NCI-H2029 treated with DMSO at 0.1 percent for 48 hours (cell line): Measurements from ENCODE around the gene NECAB3.

Experiments
- DNase-seq: peaks from one replicate; lab custom pipeline; 2025; lab: John Stamatoyannopoulos, UW

Gene NECAB3

DNA sequence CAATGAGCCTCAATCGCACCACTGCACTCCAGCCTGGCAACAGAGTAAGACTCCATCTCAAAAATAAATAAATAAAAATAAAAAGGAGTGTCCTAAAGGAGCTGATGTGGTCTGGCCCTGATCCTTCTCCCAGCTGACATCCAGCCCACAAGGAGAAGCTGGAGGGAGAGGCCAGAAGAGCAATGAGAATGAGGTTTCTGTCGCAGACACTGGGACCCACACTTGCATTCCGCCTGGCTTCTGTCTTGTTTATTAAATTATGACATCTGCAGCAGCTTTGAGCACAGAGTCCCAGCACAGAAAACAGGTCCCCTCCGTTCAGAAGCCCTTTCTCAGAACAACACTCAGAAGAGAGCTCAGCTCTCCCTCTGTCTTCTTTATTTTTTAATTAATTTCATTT lies 22.2 kb upstream of the NECAB3 start:
- DNase-seq: no peak

DNA sequence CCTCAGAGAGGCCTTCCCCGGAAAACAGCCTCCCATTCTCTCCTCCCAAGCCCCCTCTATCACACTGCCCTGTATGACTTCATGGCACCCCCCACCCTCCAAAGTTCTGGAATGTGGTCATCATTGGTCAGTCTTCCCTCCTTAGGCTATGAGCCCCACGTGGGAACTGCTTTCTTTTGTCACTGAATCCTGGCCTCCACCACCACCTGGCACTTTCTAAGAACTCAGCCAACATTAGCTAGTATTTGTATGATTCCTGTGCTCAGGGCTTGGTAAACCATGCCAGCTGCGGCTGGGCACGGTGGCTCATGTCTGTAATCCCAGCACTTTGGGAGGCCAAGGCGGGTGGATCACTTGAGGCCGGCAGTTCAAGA lies 20.4 kb upstream of the NECAB3 start:
- no peak for DNase-seq

GRCh38 chr20:33693741-33694638 lies 19.8 kb upstream of the NECAB3 start:
- no peak for DNase-seq

- no peak for DNase-seq
Observed at GRCh38 chr20:33693289-33693688, 19.1 kb upstream of the NECAB3 start.

DNA sequence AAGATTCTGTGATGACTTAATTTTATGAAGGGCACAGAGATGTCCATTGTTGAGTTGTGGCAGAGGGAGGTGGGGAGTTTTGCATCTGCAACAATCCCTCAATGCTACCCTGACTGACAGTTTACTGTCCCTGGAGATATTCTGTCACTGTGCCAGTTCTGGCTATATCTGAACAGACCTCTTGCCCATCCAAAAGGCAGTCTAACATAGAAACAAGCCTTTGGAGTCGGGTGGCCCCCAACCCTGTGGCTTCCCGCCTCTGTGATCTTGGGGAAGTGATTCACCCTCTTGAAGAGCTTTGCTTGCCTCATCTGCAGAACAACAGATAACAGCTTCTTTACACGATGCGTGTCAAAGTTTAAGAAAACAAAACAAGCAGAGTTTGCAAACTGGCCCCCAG lies 15.7 kb upstream of the NECAB3 start:
- DNase-seq: no peak

- no peak for DNase-seq
Observed at GRCh38 chr20:33689493-33689892, 15.3 kb upstream of the NECAB3 start.

DNA sequence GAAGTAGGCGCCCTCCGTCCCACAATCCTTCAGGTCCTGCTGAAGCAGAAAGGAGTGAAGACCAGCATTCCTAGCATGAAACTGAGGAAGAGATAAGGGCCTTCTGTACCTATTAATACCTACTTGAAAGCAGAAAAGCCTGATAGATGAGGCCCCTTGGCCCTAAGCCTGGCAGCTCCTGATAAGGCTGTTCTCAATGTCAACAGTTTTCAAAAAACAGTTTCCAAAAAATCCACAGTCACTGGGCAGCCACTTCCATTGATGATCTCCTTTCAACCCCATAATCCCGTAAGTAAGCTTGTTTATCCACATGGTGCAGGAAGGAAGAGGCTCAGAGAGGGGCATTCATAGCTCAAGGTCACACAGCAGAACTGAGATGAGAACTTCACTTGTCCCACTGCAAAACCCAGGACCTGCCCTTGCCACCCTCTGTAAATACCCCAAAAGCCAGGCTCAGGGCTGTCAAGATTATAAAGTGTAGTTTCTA lies 14.8 kb upstream of the NECAB3 start:
- DNase-seq: no peak

DNA sequence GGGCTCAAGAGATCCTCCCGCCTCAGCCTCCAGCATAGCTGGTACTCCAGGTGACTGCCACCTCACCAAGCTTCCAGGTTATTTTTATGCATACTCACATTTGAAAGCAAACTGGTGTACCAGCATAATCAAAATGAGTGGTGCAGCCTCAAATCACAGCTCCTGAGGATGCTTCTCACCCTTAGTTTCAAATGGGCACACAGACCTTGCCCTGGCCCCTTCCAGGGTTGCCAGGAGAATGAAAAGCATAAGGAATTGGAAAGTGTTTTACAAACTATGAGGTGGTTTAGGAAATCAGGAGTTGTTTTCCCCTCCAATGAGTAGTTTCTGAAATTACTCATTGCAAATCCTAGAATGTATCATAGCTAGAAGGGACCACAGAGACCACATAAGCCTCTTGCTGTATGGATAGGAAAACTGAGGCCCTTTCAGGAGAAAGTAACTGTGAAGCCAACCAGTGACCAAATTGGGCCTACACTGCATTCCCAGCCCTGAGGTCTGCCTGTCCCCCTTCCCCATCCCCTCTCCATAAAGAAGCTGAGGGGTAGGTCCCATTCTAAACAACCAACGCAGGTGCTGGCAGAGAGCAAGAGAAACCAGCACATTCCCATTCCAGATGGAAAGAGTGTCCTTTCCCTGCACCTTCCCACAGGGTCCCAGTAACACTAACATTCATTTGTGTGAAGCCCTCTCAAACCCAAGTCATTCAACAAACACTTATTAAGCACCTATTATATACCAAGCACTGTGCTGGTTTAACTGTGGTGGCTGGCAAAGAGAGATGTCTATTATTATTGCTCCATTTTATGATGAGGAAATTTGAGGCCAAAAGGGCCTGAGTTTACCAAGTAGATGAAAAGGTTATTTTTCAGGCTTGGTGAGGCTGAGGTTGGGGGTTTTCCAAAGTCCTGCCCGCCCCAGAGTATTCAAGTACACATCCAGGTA lies 14.0 kb upstream of the NECAB3 start:
- DNase-seq: no peak

DNA sequence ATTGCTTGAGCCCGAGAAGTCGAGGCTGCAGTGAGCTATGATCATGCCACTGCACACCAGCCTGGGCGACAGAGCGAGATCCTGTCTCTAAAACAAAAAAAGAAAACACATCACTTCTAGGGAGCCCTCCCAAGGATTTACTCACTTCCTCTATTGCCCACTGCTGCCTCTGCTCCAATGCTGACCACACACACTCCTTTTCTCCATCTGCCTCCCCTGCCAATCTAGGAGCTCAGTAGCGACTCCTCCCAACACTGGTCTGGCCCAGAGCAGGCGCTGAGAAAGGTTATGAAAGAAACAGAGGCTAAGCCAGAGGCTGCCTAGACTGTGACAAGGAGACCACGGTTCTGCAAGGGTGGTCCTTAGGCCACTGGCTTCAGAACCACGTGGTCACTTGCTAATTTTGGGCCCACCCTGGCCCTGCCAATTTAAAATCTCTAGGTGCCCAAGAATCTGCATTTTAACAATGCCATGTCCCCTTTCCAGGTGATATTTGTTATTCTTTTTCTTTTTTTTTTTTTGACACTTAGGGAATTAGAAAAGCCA lies 13.2 kb upstream of the NECAB3 start:
- DNase-seq: no peak

DNA sequence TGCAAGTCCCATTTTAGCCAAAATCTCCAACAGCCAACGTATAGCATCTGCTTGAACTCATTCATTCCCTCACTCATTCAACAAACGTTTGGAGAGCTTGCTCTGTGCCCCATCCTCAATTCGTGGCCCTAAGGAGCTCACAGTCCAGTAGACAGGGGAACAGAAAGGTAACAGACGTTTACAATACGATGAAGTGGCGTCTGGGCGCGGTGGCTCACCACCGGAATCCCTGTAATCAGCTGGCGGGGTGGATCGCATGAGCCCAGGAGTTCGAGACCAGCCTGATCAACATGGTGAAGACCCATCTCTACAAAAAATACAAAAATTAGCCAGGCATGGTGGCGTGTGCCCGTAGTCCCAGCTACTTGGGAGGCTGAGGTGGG lies 12.7 kb upstream of the NECAB3 start:
- DNase-seq: no peak

GRCh38 chr20:33686100-33686983 lies 12.1 kb upstream of the NECAB3 start, which contains the start of gene E2F1:
Gene E2F1 (minus strand): TSS chr20:33686385. CDS start chr20:33686264, 121 bp downstream.
- peak; percentile 72 for DNase-seq

GRCh38 chr20:33685328-33686099 lies 11.3 kb upstream of the NECAB3 start:
- DNase-seq: no peak

GRCh38 chr20:33684533-33685327 lies 10.5 kb upstream of the NECAB3 start:
- DNase-seq: no peak

DNA sequence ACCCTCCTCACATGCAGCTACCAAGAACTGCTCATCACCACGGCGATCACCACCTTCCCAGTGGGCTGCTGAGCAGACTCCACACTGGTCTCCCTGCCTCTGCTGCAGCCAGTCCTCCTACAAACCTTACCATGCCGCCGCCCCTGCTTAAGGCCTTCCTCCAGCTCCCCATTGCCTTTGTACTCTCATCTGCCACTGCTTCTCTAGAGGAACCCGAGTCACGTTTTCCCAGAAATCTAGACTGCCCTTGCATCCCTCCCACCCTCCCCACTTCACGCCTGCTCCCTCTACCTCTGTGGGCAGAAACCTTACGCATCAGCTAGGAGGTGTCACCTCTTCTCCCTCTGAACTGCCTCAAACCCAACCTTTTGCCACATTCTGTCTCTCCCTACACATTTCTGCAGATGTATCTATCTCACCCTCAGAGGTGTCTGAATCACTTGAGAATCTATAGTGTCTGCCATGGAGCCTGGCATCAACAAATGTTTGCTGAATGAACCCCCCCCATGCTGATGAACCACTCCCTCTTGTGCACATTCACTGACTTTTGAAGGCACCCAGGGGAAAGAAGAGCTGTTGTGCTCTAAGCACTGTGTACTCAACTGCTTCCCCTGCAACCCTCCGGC lies 7.6 kb upstream of the NECAB3 start:
- no peak for DNase-seq

GRCh38 chr20:33681288-33681687 lies 7.1 kb upstream of the NECAB3 start:
- DNase-seq: no peak

- no peak for DNase-seq
Observed at GRCh38 chr20:33680686-33681085, 6.5 kb upstream of the NECAB3 start.

GRCh38 chr20:33679758-33680485 lies 5.7 kb upstream of the NECAB3 start:
- no peak for DNase-seq

DNA sequence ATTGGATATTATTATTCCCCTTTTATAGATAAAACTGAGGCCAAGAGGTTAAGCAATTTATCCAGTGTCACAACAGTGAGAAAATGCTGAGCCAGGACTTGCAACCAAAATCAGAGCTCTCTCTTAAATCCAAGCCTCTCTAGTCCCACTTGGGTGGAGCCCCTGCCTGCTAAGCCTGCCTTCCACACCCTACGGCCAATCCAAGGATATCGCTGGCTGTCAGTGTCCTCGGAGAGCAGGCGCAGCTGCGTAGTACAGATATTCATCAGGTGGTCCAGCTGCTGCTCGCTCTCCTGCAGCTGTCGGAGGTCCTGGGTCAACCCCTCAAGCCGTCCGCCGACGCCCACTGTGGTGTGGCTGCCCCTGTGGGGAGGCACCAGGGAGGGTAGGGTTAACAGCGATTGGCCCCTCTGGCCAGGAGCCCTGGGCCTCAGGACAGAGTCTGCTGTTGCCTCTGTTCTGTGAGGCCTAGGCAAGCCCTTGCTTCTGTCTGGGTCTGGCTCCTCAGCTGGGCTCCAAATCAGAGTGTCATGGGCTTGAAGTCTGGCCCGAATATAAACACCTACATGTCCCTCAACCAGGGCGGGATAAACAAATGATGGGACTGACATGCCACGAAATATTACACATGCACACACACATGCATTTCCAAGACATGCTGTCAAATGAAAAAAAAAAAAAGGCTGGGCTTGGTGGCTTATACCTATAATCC lies 3.9 kb upstream of the NECAB3 start:
- DNase-seq: no peak
